ENCODE results near the gene NXPE4.

GRCh38 chr11:114618139-114618538, 22.6 kb upstream of the NXPE4 start:
- TF ChIP-seq EZH2 (IDR thresholded peaks at IDR 0.05) (no peak), POLR2AphosphoS5 (IDR thresholded peaks at IDR 0.05; ENCODE audit: borderline replicate concordance, low read depth, low read length) (no peak), FOXP2 (optimal IDR thresholded peaks at IDR 0.05; ENCODE audit: control extremely low read depth, extremely low read length, insufficient read depth) (no peak)
